ENCODE results near the gene NGRN.

NGRN gene

DNA sequence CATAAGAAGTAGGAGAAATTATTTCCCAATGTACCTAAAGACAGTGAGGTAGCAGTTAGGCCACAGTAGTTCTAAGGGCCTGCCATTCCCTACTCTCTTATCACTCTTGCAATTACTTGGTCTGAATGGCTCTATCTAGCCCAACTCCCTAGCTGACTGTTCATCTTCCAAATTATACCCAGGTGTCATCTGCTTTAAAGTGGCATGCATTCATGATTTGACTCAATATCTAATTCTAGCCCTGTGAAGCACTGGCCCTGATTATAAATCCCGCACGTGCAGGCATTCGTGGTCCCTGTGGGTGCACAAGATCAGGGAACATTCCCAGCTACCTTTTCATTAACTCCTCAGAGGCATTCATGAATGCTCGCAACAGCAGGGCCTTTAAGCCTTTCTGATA is 43.5 kb downstream of the NGRN start:
- Histone ChIP-seq H3K79me2 (ENCODE audit: insufficient read depth, low read length) (no peaks in the 10 kb centered on the region), H3K4me2 (ENCODE audit: low read length) (no peak overlapping the region), H3K36me3 (ENCODE audit: insufficient read depth, low read length) (no peaks in the 10 kb centered on the region), H3K4me3 (ENCODE audit: low read depth, low read length, poor library complexity, severe bottlenecking) (no peak overlapping the region), H3K27me3 (ENCODE audit: insufficient read depth, low read length) (no peaks in the 10 kb centered on the region), H3K9me3 (ENCODE audit: low read length) (no peaks in the 10 kb centered on the region), H4K20me1 (ENCODE audit: insufficient read depth, low read length) (no peaks in the 10 kb centered on the region), H2AFZ (ENCODE audit: low read length) (no peak overlapping the region), H3K9ac (ENCODE audit: low read length) (no peak overlapping the region), H3K9me2 (ENCODE audit: low read depth, low read length) (no peaks in the 10 kb centered on the region), H3K4me1 (ENCODE audit: insufficient read depth, low read length, severe bottlenecking) (no peaks in the 10 kb centered on the region), H3K27ac (ENCODE audit: low read depth, low read length, poor library complexity, severe bottlenecking) (no peak overlapping the region), H3F3A (ENCODE audit: insufficient read depth, low read length) (no peaks in the 10 kb centered on the region)
- TF ChIP-seq EZH2 (IDR thresholded peaks at IDR 0.05; ENCODE audit: borderline replicate concordance, low read length) = no peak
- TF ChIP-seq, protein P1, sequence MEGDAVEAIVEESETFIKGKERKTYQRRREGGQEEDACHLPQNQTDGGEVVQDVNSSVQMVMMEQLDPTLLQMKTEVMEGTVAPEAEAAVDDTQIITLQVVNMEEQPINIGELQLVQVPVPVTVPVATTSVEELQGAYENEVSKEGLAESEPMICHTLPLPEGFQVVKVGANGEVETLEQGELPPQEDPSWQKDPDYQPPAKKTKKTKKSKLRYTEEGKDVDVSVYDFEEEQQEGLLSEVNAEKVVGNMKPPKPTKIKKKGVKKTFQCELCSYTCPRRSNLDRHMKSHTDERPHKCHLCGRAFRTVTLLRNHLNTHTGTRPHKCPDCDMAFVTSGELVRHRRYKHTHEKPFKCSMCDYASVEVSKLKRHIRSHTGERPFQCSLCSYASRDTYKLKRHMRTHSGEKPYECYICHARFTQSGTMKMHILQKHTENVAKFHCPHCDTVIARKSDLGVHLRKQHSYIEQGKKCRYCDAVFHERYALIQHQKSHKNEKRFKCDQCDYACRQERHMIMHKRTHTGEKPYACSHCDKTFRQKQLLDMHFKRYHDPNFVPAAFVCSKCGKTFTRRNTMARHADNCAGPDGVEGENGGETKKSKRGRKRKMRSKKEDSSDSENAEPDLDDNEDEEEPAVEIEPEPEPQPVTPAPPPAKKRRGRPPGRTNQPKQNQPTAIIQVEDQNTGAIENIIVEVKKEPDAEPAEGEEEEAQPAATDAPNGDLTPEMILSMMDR (IDR thresholded peaks at IDR 0.05; ENCODE audit: low read length) = no peak

DNA sequence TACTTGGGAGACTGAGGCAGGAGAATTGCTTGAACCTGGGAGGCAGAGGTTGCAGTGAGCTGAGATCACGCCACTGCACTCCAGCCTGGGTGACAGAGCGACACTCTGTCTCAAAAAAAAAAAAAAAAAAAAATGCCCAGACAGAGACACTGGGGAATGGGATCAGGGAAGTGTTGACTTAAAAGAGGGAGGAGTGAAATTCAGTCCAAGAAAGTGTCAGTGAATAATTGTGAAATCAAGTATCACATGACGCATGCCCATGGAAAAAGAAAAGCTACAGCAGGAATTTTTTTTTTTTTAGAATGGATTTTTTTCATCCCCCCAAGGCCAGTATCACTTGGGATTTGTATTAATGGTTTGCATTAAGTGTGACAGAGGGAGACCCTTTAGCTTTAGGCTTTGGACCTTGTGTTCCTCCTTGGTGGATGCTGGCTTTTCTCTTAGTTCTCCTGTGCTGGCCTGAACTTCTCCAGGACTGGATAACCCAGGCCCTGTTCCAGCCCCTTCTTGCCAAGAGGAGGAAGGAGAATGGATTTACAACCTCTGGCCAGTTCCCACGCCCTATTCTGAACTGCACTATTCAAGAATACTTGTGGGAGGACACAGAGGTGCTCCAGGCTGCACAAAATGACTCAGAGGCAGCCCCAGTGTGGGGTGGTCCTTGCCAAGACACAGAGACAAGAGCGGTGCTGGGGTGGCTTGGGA is 50.0 kb downstream of the NGRN start:
- Histone ChIP-seq H3K27me3 (ENCODE audit: insufficient read depth, low read length) (no peaks in the 10 kb centered on the region), H3K4me1 (ENCODE audit: insufficient read depth, low read length, severe bottlenecking) (peaks cover 3% of the 10 kb centered on the region), H3K4me3 (ENCODE audit: low read depth, low read length, poor library complexity, severe bottlenecking) (no peak overlapping the region), H3F3A (ENCODE audit: insufficient read depth, low read length) (no peaks in the 10 kb centered on the region), H3K9ac (ENCODE audit: low read length) (no peak overlapping the region), H3K9me2 (ENCODE audit: low read depth, low read length) (no peaks in the 10 kb centered on the region), H3K36me3 (ENCODE audit: insufficient read depth, low read length) (no peaks in the 10 kb centered on the region), H3K9me3 (ENCODE audit: low read length) (no peaks in the 10 kb centered on the region), H3K4me2 (ENCODE audit: low read length) (no peak overlapping the region), H2AFZ (ENCODE audit: low read length) (no peak overlapping the region), H3K79me2 (ENCODE audit: insufficient read depth, low read length) (no peaks in the 10 kb centered on the region), H3K27ac (ENCODE audit: low read depth, low read length, poor library complexity, severe bottlenecking) (no peak overlapping the region), H4K20me1 (ENCODE audit: insufficient read depth, low read length) (no peaks in the 10 kb centered on the region)
- TF ChIP-seq EZH2 (IDR thresholded peaks at IDR 0.05; ENCODE audit: borderline replicate concordance, low read length) = no peak
- TF ChIP-seq, protein P1 (IDR thresholded peaks at IDR 0.05; ENCODE audit: low read length) = no peak

DNA sequence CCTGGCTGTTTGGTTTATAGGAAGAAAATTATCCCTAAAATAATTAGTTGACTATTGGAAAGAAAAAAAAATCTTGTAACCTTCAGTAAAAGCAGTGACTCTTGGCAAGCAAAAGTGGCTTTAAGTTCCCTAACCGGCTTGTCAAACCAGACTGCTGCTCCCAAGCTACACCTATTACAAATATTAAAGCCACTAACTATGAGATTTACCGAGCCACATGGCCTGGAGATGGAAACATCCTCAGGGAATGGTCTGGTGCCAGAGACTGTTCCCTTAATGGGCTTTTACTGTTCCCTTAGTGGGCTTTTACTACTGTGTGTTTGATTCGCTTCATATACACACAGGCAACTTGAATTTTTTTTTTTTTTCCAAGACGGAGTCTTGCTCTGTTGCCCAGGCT is 50.7 kb downstream of the NGRN start:
- H3K79me2 ChIP-seq (ENCODE audit: insufficient read depth, low read length) = no peaks in the 10 kb centered on the region
- H3F3A ChIP-seq (ENCODE audit: insufficient read depth, low read length) = no peaks in the 10 kb centered on the region
- H3K9me2 ChIP-seq (ENCODE audit: low read depth, low read length) = no peaks in the 10 kb centered on the region
- no peaks in the 10 kb centered on the region for H3K36me3 ChIP-seq (ENCODE audit: insufficient read depth, low read length)
- no peak overlapping the region for H3K9ac ChIP-seq (ENCODE audit: low read length)
- H3K4me2 ChIP-seq (ENCODE audit: low read length) = no peak overlapping the region
- H3K27ac ChIP-seq (ENCODE audit: low read depth, low read length, poor library complexity, severe bottlenecking) = no peak overlapping the region
- no peaks in the 10 kb centered on the region for H3K9me3 ChIP-seq (ENCODE audit: low read length)
- peaks cover 3% of the 10 kb centered on the region for H3K4me1 ChIP-seq (ENCODE audit: insufficient read depth, low read length, severe bottlenecking)
- TF ChIP-seq, protein P1 (IDR thresholded peaks at IDR 0.05; ENCODE audit: low read length) = no peak
- no peak for TF ChIP-seq EZH2 (IDR thresholded peaks at IDR 0.05; ENCODE audit: borderline replicate concordance, low read length)
- no peaks in the 10 kb centered on the region for H3K27me3 ChIP-seq (ENCODE audit: insufficient read depth, low read length)
- H4K20me1 ChIP-seq (ENCODE audit: insufficient read depth, low read length) = no peaks in the 10 kb centered on the region
- H2AFZ ChIP-seq (ENCODE audit: low read length) = no peak overlapping the region
- H3K4me3 ChIP-seq (ENCODE audit: low read depth, low read length, poor library complexity, severe bottlenecking) = no peak overlapping the region

Data from OCI-LY1 (cell line).